Non-pigmented ciliary epithelial cell (primary cell): Measurements from ENCODE around the gene LZIC.
"Not testable (repeated sequence)": the region's sequence is repeated elsewhere in the genome, so short reads cannot be mapped to it uniquely, and the experiment has no call there.

Experiments used
- DNase-seq: peaks from one replicate; pipeline ENCODE4 v3.0.0-alpha.2; 2010; ENCODE audit warnings: low read depth

Gene LZIC

DNA sequence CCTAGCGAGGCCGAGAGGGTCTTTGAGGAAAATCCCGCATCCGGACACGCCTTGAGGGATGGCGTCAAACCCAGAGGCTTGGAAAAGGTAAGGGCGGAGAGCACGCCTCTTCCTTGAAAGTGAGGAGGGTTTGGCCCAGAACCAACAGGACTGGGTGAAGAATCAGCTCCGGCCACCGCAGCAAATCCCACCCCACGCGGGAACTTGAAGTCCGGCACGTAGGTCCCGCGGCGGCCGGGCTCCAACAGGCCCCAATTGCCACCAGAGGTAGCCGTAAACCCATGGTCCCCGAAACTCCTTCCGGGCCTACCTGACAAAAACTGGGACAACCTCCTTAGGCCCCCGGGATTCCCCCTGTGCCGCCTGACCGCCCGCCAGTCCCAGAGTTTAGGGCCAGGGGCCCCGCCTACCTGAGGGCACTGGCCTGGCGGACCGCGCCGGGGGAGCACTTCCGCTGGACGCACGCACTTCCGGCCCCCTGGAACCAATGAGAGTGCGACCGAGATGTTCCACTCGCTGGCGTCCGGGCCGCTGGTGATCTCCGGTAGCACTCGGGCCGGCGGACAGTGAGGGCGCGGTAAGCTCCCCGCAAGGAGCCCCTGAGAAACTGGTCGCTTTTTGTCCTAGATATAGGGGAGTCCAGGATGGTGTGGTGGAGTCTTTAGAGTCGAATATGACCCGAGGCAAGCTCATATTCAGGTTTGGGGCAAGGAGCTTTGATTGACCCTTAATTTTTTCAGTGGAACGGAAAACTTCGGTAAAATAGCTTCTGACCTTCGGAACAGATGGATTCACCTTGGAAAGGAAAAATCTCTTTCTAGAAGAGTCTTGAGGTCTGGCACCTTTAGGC, at the start of gene LZIC, which contains the start of gene NMNAT1:
TSS of gene LZIC (minus strand) at position 453 of the 850 bp plus-strand sequence. CDS start 6,772 bp downstream, outside the sequence.
TSS of gene NMNAT1 (plus strand) at position 537 of the 850 bp plus-strand sequence. CDS start 28,599 bp downstream, outside the sequence.
- DNase-seq = peak; percentile 69

DNA sequence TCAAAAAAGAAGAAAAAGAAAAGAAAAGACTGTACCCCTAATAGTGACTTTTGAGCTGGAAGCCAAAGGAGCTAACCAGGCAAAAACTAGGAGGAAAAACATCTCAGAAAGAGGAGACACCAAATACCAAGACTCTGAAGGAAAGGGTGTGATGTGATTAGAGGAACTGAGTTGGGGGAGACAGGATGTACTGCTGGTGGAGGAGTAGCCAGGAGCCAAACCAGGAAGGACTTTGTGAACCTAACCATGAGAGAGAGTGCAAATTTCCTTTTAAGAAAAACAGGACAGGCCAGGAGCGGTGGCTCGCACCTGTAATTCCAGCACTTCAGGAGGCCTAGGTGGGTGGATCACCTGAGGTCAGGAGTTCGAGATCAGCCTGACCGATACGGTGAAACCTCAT, 49.7 kb upstream of the LZIC start:
- DNase-seq = no peak

DNA sequence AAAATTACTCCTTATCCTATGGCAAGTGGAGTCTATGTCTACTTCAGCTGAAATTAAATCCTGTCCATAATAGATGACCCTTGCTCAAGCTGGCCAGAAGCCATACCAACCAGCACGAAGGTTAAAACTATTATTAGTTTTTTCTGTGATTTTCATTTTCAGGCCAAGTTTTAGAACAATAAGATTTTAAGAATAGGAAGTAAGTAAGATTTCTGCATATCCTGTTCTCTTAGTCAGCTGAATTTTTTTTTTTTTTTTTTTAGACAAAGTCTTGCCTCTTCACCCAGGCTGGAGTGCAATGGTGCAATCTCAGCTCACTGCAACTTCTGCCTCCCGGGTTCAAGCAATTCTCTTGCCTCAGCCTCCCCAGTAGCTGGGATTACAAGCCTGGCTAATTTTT, 47.8 kb upstream of the LZIC start:
- no peak for DNase-seq

DNA sequence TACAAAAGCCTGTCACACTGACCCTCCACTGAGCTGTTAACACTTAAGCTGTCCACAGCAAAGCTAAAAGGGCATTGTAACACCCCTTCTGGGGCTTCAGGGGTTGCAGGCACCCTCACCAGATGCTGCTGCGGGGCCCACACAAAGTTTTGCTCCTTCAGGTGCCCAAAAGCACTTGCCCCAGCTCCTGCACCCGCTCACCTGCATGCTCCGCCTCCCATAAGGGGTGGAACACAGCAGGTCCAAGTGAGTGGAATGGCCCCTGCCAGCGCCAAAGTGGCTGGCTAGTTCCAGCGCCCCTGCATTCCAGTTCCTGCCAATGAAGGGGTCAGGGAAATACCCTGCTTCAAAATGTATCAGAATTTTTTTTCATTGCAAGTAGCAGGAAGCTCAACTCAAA, 46.6 kb upstream of the LZIC start:
- no peak for DNase-seq

DNA sequence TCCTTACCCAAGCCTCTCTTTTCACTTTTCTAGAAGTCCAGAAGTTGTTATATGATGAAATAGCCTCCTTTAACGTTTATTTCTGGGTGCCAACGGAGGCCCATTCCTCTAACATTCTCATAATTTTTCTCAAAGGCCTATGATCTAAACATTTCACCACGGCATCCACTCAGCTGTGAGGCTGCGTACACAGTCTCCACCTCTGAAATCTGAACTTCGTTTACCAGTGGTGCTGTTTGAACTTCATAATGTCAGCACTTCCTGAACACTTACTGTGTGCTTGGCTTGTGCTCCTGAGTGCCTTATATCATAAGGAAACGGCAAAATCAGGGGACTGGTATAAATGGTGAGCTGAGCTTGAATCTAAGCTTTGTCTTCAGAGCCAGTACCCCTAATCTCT, 41.8 kb upstream of the LZIC start:
- no peak for DNase-seq

DNA sequence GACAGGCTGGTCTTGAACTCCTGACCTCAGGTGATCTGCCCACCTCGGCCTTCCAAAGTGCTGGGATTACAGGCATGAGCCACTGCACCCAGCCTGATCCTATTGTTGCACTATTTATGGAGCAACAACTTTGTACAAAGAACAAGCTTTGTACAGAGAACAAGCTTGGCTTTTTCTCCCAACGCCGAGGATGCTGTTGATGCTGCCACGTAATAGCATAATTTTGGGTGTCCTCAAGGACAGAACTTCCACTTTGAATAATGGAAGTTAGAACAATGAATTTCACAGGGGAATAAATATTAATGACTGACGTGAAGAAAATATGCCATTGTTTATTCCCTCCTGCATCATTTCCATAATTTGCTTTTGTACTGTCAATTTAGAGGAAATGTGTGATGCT, 41.1 kb upstream of the LZIC start:
- no peak for DNase-seq

DNA sequence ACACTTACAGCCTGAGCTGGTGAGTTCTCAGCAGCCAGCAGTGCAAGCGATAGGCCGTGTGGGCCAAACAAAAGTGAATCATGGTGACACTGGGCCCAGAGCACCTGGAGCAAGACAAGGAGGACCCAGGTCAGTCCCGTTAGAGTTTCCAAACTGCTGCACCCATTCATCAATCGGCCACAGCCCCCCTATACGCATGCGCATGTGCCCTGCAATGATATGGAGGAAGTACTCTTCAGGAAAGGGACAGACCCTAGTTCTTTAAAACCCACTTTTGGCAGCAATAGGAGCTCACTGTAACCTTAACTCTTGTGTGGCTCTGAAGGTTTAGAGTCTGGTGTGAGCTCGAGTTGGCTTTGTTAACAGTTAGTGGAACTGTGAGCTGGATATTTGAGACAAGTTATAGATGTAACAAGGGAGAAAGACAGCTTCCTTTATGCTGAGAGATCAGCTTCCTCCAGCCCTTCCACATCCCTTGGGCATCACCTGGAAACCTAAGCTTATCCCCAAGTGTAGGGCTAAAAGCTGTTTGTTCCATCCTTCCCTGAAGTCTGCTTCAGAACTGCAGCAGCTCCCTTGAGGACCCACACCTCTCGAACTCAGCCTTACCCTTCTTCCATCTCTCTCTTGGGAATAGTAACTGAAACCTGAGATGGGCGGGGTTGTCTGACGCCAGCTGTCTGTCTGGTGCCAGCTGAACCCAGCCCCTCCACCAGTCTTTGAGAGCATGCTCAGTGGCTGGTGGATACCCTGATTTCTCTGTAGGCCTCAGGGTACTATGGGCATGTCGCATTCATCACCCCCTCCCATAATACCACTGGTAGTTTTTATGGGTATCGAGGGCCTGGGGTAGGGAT, 17.7 kb upstream of the LZIC start:
- no peak for DNase-seq

DNA sequence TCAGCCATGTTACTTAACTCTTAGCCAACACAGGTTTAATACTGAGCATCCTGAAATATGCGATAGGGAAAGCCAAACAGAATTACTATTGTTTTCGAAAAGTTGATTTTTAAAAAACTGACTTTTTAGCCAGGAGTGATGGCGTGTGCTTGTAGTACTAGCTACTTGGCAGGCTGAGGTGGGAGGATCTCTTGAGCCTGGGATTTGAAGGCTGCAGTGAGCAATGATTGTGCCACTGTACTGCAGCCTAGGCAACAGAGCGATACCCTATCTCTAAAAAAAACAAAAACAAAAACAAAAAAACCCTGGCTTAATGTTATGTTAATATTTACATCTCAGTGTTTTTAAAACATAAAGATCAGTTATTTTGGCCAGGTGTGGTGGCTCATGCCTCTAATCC, 16.8 kb upstream of the LZIC start:
- no peak for DNase-seq

DNA sequence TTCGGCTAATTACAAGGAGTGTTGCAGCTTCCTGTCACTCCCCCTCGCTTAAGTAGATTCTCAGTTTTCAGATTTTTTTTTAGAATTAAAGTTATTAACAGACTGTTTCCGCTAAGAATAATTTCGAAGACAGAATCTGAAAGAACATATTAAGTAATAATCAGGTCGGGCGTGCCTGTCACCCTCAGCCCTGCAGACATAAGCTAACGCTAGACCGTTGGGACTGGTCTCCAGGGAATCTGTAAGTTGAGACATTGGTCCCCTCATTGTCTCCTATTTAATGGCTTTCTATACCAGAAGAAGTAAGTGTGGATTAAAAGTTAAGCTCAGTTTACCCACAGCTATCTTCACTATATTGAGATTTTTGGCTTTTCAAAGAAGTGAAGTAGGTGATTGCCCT, 14.5 kb upstream of the LZIC start:
- DNase-seq = no peak

DNA sequence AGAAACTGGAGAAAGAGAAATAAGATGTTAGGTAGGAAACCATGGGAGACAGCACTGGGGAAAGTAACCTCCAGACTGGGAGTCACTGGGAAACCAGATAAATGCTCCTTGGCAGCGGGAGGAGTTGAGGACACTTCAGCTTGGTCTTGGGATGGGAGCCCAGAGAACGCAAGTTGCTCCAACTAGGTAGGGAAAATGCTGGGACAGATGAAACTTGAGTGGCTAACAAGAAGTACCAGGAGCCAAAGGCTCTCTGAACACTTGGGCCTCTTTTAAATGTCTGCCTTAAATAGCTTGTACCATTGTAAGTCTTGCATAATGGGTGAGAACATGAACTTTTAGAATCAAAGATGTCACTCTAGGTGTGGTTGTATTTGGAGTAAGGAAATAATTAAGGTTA, 3.1 kb upstream of the LZIC start:
- no peak for DNase-seq

DNA sequence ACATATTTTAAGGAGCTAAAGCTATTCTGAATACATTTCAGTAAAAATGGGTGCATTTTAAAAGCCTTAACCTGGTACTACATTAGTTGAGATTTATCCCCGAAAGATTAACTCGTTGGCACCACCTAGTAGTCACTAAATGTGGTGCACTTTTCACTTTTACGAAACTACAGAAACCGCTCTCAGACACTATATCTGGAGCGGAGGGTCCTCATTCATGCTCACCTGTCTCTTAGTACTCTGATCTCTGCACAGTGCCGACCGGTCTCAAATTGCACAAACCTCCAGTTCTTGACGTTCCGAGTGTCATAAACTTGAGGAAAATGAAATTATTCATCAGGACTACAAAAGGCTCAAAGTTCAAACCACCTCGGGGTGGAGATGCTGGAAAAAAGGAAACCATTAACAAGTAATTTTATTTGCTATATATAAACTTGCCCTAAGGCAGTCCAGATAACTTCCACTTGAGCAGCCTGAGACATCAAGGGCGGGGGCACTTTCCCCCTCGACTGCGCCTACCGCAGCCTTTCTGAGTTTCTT, 722 bp downstream of the LZIC start:
- DNase-seq = peak; percentile 30

DNA sequence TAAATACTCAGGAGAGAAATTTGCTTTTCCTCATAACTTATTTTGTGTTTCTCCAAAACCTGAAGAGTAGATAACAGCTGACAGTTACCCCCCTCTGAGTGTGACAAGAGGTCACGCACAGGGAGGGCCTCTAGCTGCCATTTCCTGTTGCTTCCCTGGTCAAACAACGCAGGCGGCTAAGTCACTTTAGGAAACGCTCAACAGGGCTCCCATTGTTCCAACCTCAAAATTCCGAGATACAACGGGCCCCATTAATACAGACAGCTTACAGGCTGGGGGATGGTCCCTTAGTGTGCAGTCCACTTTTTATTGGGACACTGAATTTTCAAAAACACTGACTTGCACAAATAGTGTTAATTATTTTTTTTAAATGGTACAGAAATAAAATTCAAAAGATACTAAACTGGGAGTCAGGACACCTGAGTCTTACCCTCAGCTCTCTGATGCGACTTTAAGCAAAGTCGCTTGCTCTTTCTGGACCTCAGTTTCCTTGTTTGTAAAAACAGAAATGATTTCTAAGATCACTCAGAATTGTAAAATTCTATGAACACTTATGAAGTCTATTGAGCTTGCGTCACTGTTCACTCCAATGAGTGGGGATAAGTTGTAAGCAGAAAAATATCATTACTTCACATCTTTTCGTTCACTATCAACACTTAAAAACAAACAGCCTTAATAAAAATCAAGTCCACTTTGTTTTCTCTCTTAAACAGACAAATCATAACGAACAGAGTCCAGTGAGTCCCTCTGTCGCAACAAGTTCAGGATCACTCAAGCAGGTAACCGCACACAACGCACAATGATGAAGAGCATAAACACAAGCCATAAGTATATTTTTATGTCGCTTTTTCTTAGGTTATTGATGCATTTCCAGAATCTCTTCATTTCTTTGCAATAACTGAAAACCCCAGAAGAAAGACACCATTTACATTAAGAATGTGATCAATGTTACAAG, 13.5 kb downstream of the LZIC start:
- no peak for DNase-seq

DNA sequence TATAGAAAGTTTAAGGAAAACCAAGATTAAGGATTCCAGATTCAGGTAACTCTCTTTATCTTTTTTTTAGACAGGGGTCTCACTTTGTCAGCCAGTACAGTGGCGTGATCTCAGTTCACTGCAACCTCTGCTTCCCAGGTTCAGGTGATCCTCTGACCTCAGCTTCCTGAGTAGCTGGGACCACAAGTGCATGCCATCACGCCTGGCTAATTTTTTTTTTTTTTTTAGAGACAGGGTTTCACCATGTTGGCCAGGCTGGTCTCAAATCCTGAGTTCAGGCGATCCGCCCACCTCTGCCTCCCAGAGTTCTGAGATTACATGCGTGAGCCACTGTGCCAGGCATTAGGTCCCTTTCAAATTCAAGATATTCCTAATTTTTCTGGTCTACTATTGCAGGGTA, 15.9 kb downstream of the LZIC start:
- no peak for DNase-seq

DNA sequence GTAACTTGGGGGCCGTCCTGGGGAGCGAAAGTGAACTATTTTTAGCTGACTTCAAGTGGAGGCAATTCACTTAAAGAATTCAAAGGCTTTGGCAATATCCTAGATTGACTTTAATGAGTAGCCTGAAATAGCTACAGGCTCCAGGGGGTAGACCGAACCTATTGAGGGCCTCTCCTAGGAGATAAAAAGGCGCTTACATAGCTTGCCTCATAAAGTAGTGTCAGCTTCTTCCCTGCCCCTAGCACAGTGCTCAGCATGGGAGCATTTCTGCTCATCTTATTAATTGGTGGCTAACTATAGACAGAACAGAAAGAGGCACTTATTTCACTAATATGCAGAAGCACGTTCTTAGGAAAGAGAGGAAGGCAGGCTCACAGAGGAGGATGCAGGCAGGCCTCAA, 20.8 kb downstream of the LZIC start:
- DNase-seq = no peak

DNA sequence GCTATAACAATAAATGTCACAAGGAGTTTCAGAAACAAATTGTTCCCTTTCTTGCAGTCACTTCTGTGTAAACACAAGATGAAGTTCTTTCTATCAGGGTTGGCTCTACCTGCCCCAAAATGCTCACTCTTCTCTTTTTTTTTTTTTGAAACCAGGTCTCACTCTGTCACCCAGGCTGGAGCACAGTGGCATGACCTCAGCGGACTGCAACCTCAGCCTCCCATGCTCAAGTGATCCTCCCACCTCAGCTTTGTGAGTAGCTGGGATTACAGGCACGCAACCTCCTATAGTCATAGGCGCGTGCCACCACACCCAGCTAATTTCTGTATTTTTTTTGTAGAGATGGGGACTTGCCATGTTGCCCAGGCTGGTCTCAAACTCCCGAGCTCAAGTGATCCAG, 22.6 kb downstream of the LZIC start:
- DNase-seq = no peak

DNA sequence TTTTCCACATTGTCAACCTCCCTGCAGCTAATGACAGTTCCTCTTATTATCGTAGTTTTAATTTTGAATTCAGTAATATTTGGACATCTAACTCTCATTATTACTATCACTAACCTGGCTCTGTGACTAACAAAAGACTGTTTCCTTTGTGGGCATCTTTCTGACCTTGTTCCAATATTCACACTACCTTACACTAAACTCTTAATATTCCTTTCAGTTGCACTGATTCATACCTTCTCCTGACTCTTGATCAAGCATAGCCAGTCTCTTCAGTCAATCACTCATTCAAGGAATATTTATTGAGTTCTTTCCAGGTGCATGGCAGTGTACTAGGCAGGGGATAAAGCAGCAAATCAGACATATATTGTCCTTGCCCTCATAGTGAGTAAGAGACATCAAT, 25.3 kb downstream of the LZIC start:
- DNase-seq = no peak

DNA sequence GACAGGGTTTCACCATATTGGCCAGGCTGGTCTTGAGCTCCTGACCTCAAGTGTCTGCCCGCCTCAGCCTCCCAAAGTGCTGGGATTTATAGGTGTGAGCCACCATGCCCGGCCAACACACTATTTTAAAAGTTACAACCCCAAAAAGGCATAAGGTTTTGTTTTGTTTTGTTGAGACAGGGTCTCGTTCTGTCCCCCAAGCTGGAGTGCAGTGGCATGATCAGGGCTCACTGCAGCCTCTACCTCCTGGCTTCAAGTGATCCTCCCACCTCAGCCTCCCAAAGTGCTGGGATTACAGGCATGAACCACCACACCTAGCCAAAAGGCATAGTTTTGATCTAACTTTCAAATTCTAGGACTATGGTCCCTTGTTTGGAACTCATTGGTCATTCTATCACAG, 25.7 kb downstream of the LZIC start:
- DNase-seq = not testable (repeated sequence)

DNA sequence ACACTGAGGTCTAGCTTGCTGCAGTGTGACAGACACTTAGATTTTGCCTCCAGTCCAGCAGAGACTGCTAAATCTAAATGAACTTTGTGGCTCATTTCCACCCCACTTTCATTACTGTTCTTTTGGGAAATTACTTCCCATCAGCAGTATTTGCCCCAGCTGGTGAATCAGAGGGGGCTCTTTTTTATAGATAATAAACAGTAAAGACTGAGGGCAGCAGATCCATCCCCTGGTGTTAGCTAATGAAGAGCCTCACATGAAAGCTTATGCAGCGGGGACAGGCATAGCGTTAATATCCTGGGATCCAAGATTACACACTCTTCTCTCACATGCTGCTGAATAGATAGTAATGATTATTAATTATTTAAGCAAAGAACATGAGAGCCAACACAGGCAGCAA, 26.7 kb downstream of the LZIC start:
- DNase-seq = no peak

DNA sequence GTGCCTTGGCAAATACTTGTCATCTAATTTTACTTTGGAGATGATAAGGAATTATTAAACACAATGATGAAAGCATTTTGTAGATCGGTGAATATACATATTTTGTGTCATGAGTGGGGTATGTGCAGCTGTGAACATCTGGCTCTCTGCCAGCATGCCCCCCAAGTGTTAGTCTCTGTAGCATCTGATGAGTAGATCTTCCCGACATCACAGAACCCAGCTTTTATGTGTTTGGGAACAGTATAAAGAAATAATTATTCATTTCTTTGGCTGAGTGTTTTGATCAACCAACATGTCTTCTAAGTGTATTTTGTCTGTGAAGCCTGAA, 28.6 kb downstream of the LZIC start:
- no peak for DNase-seq

DNA sequence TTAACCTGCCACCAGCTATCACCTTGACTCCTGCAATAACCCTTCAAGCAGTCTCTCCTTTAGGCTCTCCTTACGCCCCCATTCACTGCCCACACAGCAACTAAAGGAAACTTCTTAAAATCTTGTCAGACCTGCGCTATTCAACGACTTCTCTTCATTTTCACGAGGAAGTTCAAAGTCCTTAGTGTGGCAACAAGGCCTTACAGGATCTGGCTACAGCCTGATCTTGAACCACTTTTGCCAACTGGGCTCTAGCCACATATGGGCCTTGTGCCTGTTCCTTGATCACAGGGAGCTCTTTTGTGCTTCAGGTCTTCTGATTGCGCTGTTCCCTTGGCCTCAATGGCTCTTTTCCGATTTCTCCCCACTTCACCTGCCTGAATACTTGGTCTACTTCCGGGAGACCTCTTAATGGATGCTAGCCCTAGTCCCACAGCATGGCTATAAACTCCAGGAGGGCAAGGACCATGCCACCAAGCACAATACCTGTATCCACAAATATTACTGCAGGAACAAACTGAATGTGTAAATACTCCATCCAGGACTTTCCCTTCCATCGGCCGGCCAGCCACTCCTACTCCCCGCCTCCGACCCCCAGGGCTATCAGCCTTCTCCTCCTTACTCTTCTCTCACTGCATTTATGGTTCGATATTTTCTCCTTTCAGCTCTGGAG, 30.8 kb downstream of the LZIC start:
- DNase-seq = no peak
